ENCODE data around the gene SLC9B2. TPM values are rescaled to one million over a fixed set of nuclear protein-coding genes. Genes with fewer than 3 reads are reported as not detected.

The SLC9B2 gene
- total RNA-seq, 1 donor from 2014 or later, result 4.0 TPM

GRCh38 chr4:103075894-103076746 lies 441 bp downstream of the SLC9B2 start:
- Mint-ChIP-seq H3K27me3 (peaks cover 28% of the 10 kb centered on the region), H3K9me3 (ENCODE audit: low read depth) (no peaks in the 10 kb centered on the region), H3K4me3 (ENCODE audit: low read depth) (peak overlapping the region; percentile 84), H3K36me3 (ENCODE audit: insufficient read depth) (peaks cover 14% of the 10 kb centered on the region), H3K27ac (peak overlapping the region; percentile 81), H3K4me1 (ENCODE audit: low read depth) (peaks cover 9% of the 10 kb centered on the region)
- no peak for TF ChIP-seq CTCF (IDR thresholded peaks at IDR 0.05; ENCODE audit: unreplicated experiment)
- DNase-seq (ENCODE audit: low spot score, unreplicated experiment), result peak; percentile 29

DNA sequence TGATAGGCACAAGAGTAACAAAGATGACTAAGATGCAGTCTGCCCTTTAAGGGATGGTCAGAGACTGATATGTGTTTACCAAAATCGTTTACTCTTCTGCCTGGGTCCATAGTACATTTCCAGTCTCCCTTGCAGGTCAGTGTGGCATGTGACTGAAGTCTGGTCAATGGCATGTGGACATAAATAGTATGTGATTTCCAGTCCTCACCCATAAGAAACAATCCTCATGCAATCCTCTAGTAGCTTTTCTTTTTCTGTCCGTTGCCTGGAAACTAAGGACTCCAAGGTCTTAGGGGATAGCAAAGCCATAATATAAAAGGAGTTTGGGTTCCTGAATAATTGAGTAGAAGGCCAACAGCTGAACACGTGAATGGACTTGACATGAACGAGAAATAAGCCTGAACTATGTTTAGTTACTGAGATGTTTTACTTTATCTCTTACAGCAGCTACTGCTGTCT lies 1.1 kb downstream of the SLC9B2 start:
- Mint-ChIP-seq H3K27ac (no peak overlapping the region), H3K4me1 (ENCODE audit: low read depth) (peaks cover 9% of the 10 kb centered on the region), H3K4me3 (ENCODE audit: low read depth) (peak overlapping the region; percentile 84), H3K36me3 (ENCODE audit: insufficient read depth) (peaks cover 10% of the 10 kb centered on the region), H3K9me3 (ENCODE audit: low read depth) (no peaks in the 10 kb centered on the region), H3K27me3 (peaks cover 28% of the 10 kb centered on the region)
- no peak for TF ChIP-seq CTCF (IDR thresholded peaks at IDR 0.05; ENCODE audit: unreplicated experiment)
- no peak for DNase-seq (ENCODE audit: low spot score, unreplicated experiment)

DNA sequence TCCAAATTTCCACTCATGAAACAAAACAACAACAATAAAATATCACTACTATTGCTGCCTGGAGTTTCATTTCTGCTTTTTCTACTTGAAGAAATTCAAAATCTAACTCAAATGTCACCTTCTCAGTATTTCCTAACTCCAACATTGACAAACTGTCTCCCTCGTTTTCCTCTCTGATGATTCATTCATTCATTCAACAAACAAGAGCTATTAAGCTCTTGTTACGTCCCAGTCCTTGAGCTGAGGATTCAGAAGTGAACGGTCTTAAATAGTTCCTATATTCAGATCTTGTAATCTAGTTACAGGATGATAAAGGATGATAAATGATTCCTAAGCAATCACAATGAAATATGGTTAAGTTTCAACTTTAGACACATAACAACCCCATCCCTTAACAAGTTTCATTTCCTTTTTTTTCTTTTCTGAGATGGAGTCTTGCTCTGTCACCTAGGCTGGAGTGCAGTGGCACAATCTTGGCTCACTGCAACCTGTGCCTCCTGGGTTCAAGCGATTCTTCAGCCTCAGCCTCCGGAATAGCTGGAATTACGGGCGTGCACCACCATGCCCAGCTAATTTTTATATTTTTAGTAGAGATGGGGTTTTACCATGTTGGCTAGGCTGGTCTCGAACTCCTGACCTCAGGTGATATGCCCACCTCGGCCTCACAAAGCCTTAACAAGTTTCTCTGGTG lies 1.7 kb downstream of the SLC9B2 start:
- Mint-ChIP-seq H3K4me1 (ENCODE audit: low read depth) (peaks cover 9% of the 10 kb centered on the region), H3K4me3 (ENCODE audit: low read depth) (no peak overlapping the region), H3K27me3 (peaks cover 28% of the 10 kb centered on the region), H3K27ac (no peak overlapping the region), H3K9me3 (ENCODE audit: low read depth) (no peaks in the 10 kb centered on the region), H3K36me3 (ENCODE audit: insufficient read depth) (peaks cover 10% of the 10 kb centered on the region)
- TF ChIP-seq CTCF (IDR thresholded peaks at IDR 0.05; ENCODE audit: unreplicated experiment), result no peak
- no peak for DNase-seq (ENCODE audit: low spot score, unreplicated experiment)

- no peaks in the 10 kb centered on the region for H3K9me3 Mint-ChIP-seq (ENCODE audit: low read depth)
- no peak for TF ChIP-seq CTCF (IDR thresholded peaks at IDR 0.05; ENCODE audit: unreplicated experiment)
- peaks cover 5% of the 10 kb centered on the region for H3K36me3 Mint-ChIP-seq (ENCODE audit: insufficient read depth)
- no peak for DNase-seq (ENCODE audit: low spot score, unreplicated experiment)
- peaks cover 9% of the 10 kb centered on the region for H3K4me1 Mint-ChIP-seq (ENCODE audit: low read depth)
- H3K27me3 Mint-ChIP-seq, result peaks cover 28% of the 10 kb centered on the region
- no peak overlapping the region for H3K4me3 Mint-ChIP-seq (ENCODE audit: low read depth)
- no peak overlapping the region for H3K27ac Mint-ChIP-seq
Observed at GRCh38 chr4:103073792-103074438, 2.6 kb downstream of the SLC9B2 start.

Measured in progenitor cell of endocrine pancreas (in vitro differentiated cells).